SK-N-MC (cell line): ENCODE data around the gene ADAMTSL3.

Source experiments
- DNase-seq: peaks from one replicate; pipeline ENCODE4 v3.0.0-alpha.2; 2011; ENCODE audit warnings: low read depth, low spot score
- H3K27ac ChIP-seq: fragments of 200-600 bp; sonication (generic); 2 replicates; pipeline ENCODE4 v1.5.1; 2016; ENCODE audit warnings: mixed run types
- H3K36me3 ChIP-seq: fragments of 200-600 bp; sonication (generic); 2 replicates; pipeline ENCODE4 v1.6.1; 2017; ENCODE audit warnings: antibody characterized with exemption, low read length, mixed read lengths; ENCODE audit not compliant: insufficient read depth
- H3K4me3 ChIP-seq: fragments of 200-600 bp; sonication (generic); 2 replicates; pipeline ENCODE4 v1.5.1; 2016
- H3K9ac ChIP-seq: fragments of 200-600 bp; sonication (generic); 2 replicates; pipeline ENCODE4 v1.8.0; 2017; ENCODE audit warnings: mixed run types, mixed read lengths; ENCODE audit not compliant: insufficient read length
- H3K9me3 ChIP-seq: fragments of 200-600 bp; sonication (generic); 2 replicates; pipeline ENCODE4 v1.6.1; 2017; ENCODE audit warnings: low read depth, mild to moderate bottlenecking, antibody characterized with exemption, low read length, moderate library complexity, mixed read lengths
- EZH2 ChIP-seq: fragments of 200-600 bp; sonication (generic); IDR thresholded peaks from one replicate; pipeline ENCODE4 v1.6.1; 2017; ENCODE audit warnings: antibody characterized with exemption
- FOXP2 ChIP-seq: optimal IDR thresholded peaks from 2 replicates; pipeline ENCODE3; 2011; ENCODE audit warnings: mild to moderate bottlenecking, moderate library complexity; ENCODE audit not compliant: insufficient read depth; ENCODE audit errors: extremely low read length, control extremely low read depth
- POLR2AphosphoS5 ChIP-seq: IDR thresholded peaks from 2 replicates; pipeline ENCODE4 v1.6.1; 2012; ENCODE audit warnings: mild to moderate bottlenecking, low read depth, low read length, borderline replicate concordance

Gene ADAMTSL3

GRCh38 chr15:83688201-83688600 lies 34.3 kb downstream of the ADAMTSL3 start:
- no peaks in the 10 kb centered on the region for H3K36me3 ChIP-seq
- no peak for TF ChIP-seq EZH2
- no peaks in the 10 kb centered on the region for H3K9me3 ChIP-seq
- H3K9ac ChIP-seq: no peak overlapping the region
- no peak overlapping the region for H3K4me3 ChIP-seq
- no peak overlapping the region for H3K27ac ChIP-seq
- no peak for DNase-seq

- DNase-seq: no peak
- Histone ChIP-seq H3K9me3 (no peaks in the 10 kb centered on the region), H3K4me3 (no peak overlapping the region), H3K36me3 (no peaks in the 10 kb centered on the region), H3K27ac (no peak overlapping the region), H3K9ac (no peak overlapping the region)
- no peak for TF ChIP-seq FOXP2
- no peak for TF ChIP-seq POLR2AphosphoS5
- no peak for TF ChIP-seq EZH2
Observed at GRCh38 chr15:83690676-83691075, 36.8 kb downstream of the ADAMTSL3 start.

GRCh38 chr15:83692746-83693581 lies 39.0 kb downstream of the ADAMTSL3 start:
- Histone ChIP-seq H3K9me3 (no peaks in the 10 kb centered on the region), H3K9ac (no peak overlapping the region), H3K36me3 (no peaks in the 10 kb centered on the region), H3K4me3 (no peak overlapping the region), H3K27ac (no peak overlapping the region)
- TF ChIP-seq POLR2AphosphoS5 (no peak), EZH2 (no peak), FOXP2 (no peak)
- DNase-seq: no peak

- no peak overlapping the region for H3K27ac ChIP-seq
- H3K36me3 ChIP-seq: no peaks in the 10 kb centered on the region
- DNase-seq: no peak
- no peaks in the 10 kb centered on the region for H3K9me3 ChIP-seq
- H3K9ac ChIP-seq: no peak overlapping the region
- H3K4me3 ChIP-seq: no peak overlapping the region
- TF ChIP-seq EZH2 (no peak), FOXP2 (no peak), POLR2AphosphoS5 (no peak)
Observed at GRCh38 chr15:83694015-83694414, 40.1 kb downstream of the ADAMTSL3 start.

- no peaks in the 10 kb centered on the region for H3K9me3 ChIP-seq
- no peaks in the 10 kb centered on the region for H3K36me3 ChIP-seq
- DNase-seq: no peak
- H3K9ac ChIP-seq: no peak overlapping the region
- H3K27ac ChIP-seq: no peak overlapping the region
- TF ChIP-seq EZH2 (no peak), POLR2AphosphoS5 (no peak), FOXP2 (no peak)
- H3K4me3 ChIP-seq: no peak overlapping the region
Observed at GRCh38 chr15:83694536-83694935, 40.6 kb downstream of the ADAMTSL3 start.

GRCh38 chr15:83695246-83695645 lies 41.3 kb downstream of the ADAMTSL3 start:
- no peaks in the 10 kb centered on the region for H3K36me3 ChIP-seq
- H3K27ac ChIP-seq: no peak overlapping the region
- TF ChIP-seq FOXP2: no peak
- no peak for TF ChIP-seq POLR2AphosphoS5
- no peak for TF ChIP-seq EZH2
- H3K9me3 ChIP-seq: no peaks in the 10 kb centered on the region
- no peak overlapping the region for H3K9ac ChIP-seq
- DNase-seq: no peak
- no peak overlapping the region for H3K4me3 ChIP-seq

- Histone ChIP-seq H3K4me3 (no peak overlapping the region), H3K9ac (no peak overlapping the region), H3K36me3 (no peaks in the 10 kb centered on the region), H3K27ac (no peak overlapping the region), H3K9me3 (no peaks in the 10 kb centered on the region)
- DNase-seq: no peak
- TF ChIP-seq POLR2AphosphoS5 (no peak), EZH2 (no peak), FOXP2 (no peak)
Observed at GRCh38 chr15:83695901-83696425, 42.0 kb downstream of the ADAMTSL3 start.

GRCh38 chr15:83697716-83698115 lies 43.8 kb downstream of the ADAMTSL3 start:
- Histone ChIP-seq H3K36me3 (no peaks in the 10 kb centered on the region), H3K9me3 (no peaks in the 10 kb centered on the region), H3K9ac (no peak overlapping the region), H3K4me3 (no peak overlapping the region), H3K27ac (no peak overlapping the region)
- no peak for DNase-seq
- TF ChIP-seq POLR2AphosphoS5 (no peak), EZH2 (no peak), FOXP2 (no peak)

GRCh38 chr15:83698294-83698693 lies 44.4 kb downstream of the ADAMTSL3 start:
- Histone ChIP-seq H3K36me3 (no peaks in the 10 kb centered on the region), H3K4me3 (no peak overlapping the region), H3K9me3 (no peaks in the 10 kb centered on the region), H3K9ac (no peak overlapping the region), H3K27ac (no peak overlapping the region)
- TF ChIP-seq EZH2 (no peak), FOXP2 (no peak), POLR2AphosphoS5 (no peak)
- DNase-seq: no peak
